Measurements from ENCODE around the gene PAQR9.
A peak's percentile ranks its signal among the peaks of the same experiment; 100 is the strongest.
"Not testable (repeated sequence)": the region's sequence is repeated elsewhere in the genome, so short reads cannot be mapped to it uniquely, and the experiment has no call there.

PAQR9 gene

DNA sequence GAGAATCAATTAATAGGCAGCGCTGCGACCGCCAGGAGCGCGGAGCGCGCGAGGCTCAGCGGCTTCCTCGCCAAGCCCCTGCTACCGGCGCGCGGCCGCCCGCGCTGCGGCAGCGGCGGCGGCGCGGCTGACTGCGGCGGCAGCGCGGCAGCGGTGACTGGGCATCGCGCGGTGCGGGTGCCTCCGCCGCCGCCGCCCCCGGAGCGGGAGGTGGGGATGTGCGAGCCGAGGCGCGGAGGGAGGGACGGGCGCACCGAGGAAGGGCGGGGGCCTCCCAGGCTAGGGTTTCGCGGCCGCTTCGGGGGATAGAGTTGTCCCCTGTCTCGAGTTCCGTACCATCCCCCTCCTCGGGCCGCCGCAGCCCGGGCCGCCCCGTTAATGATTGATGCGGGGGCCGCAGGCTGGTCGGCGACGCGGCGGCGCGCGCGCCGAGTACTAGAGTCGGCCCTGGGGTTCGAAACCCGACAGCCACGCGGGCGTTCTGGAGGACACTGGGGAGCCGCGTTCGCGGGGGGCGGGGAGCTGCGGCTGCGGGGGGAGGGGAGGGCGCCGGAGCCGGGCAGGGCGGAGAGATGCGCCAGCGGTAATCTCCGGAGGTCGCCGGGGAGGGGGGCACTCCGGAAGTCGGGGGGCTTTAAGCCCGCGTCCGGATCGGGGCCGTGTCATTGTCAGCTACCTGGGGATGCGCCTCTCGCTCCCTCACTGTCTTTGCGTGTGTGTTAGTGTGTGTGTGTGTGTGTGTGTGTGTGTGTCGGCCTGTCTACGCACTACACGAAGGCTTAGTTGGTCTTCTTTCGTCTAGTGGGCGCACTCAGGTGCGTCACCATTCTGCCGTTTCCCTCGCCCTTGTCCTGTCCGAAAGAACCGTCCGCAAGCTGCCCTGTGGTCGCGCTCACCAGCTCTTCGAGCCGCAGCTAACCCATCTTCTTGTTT lies at the start of gene PAQR9:
TSS of gene PAQR9 (minus strand) at position 159 of the 933 bp plus-strand sequence. CDS start 338 bp downstream, outside the sequence.
- no peak for DNase-seq

- no peak for DNase-seq
Measured at GRCh38 chr3:143011705-143012104, 48.2 kb upstream of the PAQR9 start.

GRCh38 chr3:143010024-143010423 lies 46.5 kb upstream of the PAQR9 start:
- DNase-seq = no peak

- DNase-seq = no peak
Measured at GRCh38 chr3:143004823-143005222, 41.3 kb upstream of the PAQR9 start.

- DNase-seq = no peak
Measured at GRCh38 chr3:143002727-143003126, 39.3 kb upstream of the PAQR9 start.

DNA sequence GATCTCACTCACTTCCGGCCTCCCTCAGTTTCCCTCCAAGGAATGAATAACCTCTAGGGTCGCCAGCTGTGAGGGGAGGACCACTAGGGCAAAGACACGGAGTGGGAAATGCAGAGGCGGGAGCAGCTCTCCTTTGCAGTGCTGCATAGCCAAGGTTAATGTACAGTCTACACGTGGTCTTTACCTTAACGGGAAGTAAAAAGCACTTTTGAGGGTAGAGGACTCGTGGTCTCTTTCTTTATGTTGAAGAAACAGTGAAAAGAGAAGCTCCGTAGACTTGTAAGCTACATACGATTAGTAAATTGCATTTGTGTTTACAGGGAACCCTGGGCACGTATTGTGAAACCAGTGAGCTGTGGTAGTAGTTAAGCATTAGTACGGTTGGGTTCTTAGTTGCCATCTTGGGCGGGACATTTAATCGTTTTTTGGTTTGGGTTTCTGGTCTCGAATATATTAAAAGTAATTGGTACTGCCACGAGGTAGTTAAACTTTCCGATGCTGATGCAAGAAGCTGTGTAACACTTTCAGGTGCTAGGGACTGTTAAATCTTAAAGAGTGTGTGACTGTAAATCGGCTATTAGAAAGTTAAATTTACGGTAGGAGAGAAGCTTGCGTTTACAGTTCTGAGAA lies 38.7 kb upstream of the PAQR9 start:
- DNase-seq = no peak

DNA sequence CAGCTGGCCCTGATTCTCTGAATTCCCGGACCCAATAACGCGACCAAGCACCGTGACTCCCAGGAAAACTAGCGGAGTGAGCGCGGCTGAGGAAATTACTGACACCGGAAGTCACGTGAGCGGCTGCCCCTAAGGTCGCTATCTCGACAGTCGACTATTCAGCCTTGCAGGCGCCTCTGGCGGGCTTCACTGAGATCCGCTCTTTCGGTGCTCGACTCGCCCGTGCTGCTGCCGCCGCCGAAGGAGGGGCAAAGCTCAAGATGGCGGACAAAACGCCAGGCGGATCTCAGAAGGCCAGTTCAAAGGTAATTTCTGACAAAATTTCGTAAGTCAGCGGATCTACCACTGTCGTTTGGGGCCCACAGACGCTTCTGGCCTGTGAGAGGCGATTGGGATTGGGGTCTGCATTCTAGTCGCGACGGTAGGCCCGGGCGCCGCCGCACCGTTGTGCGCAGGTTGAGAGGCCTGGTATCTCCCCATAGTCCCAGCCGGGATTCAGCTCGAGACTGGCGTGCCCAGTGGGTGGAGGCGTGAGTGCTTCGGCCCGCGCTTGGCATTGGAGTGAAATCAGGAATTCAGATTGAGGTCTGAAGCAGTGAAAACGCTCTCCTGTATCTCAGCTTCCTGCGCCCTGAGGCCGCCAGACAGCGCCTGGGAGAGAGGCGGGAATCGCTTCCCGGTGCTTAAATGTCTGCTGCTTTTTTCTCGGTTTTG lies 38.1 kb upstream of the PAQR9 start, which contains the start of gene U2SURP:
TSS of gene U2SURP (plus strand) at position 202 of the 714 bp plus-strand sequence. CDS start at position 261, 59 bp downstream.
- DNase-seq = peak; percentile 90

- DNase-seq = no peak
Measured at GRCh38 chr3:143001034-143001368, 37.5 kb upstream of the PAQR9 start.

DNA sequence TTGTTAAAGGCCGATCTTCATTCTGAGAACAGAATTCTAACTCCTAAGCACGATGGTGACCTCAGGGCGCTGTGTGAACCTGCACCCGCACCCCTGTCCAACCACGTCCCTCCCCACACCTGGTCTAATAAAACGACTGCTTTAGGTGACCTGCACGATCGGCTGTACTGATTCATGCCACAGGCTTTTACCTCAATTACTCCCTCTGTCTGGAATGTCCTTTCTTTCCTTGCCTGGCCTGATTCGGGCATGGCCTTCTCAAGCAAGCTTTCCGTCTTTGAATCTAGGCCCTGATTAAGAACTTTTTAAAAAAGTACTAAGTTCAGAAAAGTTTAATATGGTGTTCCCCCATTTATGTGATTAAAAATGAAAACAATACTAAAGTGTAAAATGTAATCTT lies 37.1 kb upstream of the PAQR9 start:
- DNase-seq = no peak

GRCh38 chr3:142999881-143000280 lies 36.4 kb upstream of the PAQR9 start:
- DNase-seq = no peak

- DNase-seq = no peak
Measured at GRCh38 chr3:142998439-142998838, 35.0 kb upstream of the PAQR9 start.

GRCh38 chr3:142997330-142997729 lies 33.9 kb upstream of the PAQR9 start:
- DNase-seq = no peak

DNA sequence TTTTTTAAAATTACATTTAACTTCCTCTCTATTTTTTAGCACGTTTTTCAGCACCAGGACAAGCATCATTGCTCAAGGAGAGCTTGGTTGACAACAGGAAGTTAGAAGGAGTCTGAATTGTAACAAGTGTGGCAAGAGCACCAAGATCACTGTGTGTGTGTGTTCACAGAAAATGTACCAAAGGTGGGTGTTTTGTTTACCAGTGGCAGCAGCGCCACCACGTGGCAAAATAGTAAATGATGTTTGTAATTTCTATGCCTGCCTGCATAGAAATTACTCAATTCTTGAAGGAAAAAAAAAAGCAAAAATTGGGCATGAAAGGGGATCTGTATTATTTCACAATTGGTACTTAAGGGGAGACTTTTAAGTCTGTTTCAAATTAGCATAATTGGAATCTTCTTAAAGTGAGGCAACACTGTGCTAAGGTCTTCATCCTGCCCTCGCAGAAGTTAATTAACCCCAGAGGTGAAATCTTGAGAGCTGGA lies 30.5 kb upstream of the PAQR9 start:
- DNase-seq = peak; percentile 70

- no peak for DNase-seq
Measured at GRCh38 chr3:142992323-142992722, 28.8 kb upstream of the PAQR9 start.

- no peak for DNase-seq
Measured at GRCh38 chr3:142990721-142991120, 27.2 kb upstream of the PAQR9 start.

GRCh38 chr3:142988826-142989225 lies 25.4 kb upstream of the PAQR9 start:
- DNase-seq = not testable (repeated sequence)

DNA sequence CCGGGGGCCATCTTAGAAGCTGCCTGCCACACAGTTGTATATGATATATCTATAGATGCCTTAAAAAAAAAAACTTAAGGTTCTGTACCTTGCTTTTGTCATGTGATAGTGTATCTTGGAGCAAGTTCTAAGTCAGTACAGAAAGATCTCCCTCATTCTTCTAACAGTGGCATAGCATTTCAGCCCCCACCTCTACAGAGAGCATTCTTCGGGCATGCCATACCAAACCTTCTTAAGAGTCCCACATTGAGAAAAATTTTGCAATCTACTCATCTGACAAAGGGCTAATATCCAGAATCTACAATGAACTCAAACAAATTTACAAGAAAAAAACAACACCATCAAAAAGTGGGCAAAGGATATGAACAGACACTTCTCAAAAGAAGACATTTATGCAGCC lies 24.7 kb upstream of the PAQR9 start:
- not testable (repeated sequence) for DNase-seq

GRCh38 chr3:142987707-142988106 lies 24.2 kb upstream of the PAQR9 start:
- DNase-seq = no peak

DNA sequence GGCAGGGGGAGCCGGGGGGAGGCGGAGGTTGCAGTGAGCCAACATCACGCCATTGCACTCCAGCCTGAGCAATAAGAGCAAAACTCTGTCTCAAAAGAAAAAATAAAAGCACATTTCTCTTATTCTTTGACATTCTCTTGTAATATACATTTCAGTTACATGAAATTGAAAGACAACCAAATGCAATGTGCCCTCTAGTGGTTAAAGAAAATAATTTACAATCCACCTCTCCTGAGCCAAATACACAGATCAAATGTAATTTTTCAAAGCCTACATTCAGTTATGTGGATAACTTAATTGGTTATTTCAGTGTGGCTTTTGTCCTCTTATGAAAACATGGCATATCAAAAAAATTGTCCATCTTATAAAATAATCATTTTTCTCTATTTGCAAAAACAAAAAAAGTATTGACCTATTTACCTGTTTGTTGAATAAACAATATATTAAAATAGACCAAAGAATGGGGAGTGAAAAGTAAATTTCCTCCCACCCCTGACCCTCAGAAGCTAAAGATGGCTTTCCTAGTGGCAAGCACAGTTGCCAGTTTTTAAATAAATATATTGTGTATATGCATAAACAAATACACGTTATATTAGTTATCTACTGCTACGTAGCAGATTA lies 23.7 kb upstream of the PAQR9 start:
- DNase-seq = no peak

DNA sequence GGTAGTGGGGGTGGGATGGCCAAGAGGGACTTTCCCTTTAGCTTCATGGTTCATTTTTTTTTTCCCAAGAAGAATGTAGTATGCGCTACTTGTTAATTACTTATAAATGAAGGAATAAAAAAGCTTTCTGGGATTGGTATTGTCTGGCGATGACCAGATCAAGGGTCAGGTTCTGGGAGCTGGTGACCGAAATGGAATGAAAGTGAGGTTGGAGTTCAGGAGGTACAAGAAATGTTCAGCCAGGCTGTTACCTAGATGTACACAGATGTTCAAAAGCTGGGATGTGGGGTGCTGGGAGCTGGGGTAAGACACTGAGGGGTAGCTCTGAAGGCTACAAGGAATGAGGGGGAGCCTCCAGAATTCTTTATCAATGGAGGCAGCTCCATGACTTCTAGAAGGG lies 20.8 kb upstream of the PAQR9 start:
- DNase-seq = no peak

DNA sequence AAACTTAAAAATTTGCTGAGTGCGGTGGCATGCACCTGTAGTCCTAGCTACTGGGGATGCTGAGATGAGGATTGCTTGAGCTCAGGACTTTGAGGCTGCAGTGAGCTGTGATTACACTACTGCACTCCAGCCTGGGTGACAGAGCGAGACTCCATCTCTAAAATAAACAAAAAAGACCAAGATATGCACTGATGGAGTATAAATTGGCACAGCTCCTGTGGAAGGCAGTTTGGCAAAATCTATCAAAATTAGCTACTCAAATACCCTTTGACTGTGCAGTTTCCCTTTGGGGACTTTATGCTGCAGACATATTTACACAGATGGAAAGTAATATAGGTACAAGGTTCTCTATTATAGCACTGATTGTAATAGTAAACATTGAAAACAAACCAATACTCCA lies 19.8 kb upstream of the PAQR9 start:
- DNase-seq = no peak

GRCh38 chr3:142982038-142982773 lies 18.7 kb upstream of the PAQR9 start:
- no peak for DNase-seq
